Measurements from ENCODE around the gene LRRC56.
"Not testable (repeated sequence)": the region's sequence is repeated elsewhere in the genome, so short reads cannot be mapped to it uniquely, and the experiment has no call there.

The LRRC56 gene

DNA sequence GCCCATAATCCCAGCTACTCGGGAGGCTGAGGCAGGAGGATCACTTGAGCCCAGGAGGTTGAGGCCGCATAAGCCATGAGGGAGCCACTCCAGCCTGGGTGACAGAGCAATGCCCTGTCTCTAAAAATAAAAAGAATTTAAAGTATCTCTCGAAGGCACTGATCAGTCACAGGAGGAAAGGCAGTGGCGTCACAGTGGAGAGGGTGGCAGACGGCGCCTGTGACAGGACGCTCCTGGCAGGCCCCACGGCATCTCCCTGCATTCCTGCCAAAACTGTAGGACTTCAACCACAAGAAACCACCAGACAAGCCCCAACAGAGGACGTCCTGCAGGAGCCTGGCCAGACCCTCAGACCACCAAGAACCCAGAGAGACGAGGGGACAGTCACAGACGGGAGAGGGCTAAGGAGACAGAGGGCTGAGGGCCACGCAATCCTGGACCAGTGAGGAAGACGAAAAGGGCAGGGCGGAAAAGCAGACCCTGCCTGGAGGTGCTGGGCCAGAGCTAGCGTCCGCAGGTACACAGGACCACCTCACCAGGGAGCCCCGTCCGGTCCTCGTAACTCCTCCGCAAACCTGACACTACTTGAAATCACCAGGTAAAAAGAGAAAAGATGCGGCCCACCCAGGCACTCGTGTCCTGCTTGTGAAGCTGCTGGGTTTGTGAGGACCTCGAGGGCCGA, 36.2 kb upstream of the LRRC56 start:
- DNase-seq (ENCODE audit: low spot score), result no peak

- peak; percentile 4 for DNase-seq (ENCODE audit: low spot score)
Measured at GRCh38 chr11:501683-502287, 35.5 kb upstream of the LRRC56 start.

GRCh38 chr11:502288-503178, 34.8 kb upstream of the LRRC56 start:
- peak; percentile 7 for DNase-seq (ENCODE audit: low spot score)

DNA sequence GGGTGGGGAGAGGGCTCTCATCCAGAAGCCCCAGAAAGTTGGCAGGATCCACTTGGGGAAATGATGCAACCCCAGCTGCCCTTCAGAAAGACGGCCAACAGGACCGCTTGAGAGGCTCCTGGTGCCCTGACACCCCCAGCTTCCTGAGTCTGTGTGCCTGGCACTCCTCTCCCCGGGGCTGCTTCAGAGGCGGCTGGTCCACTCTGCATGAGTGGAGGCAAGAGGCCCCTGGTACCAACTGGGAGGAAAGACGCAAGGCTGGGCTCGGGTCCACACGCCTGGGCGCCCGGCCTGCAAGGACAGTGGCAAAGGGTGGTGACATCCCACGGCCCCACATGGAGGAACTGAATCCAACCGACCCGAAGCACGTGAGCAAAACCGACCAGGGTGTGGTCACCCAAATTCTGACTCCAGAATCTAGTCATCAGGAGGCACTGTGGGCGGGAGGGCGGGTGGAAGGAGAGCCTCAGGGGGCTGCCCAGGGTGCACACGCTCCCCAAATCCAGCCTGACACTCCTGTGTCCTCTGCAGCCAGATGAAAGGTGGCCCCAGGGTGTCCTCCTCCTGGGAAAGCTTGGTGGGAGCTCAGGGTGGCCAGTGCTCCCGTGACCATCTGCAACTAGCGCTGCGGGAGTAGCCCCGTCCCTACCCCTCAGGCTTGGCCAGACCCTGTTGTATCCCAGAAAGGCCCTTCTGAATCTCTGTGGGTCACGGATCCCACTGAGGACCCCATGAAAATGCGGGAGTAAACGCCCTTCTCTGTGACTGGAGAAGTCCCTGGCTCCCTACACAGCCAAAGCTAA, 33.9 kb upstream of the LRRC56 start:
- peak; percentile 79 for DNase-seq (ENCODE audit: low spot score)

DNA sequence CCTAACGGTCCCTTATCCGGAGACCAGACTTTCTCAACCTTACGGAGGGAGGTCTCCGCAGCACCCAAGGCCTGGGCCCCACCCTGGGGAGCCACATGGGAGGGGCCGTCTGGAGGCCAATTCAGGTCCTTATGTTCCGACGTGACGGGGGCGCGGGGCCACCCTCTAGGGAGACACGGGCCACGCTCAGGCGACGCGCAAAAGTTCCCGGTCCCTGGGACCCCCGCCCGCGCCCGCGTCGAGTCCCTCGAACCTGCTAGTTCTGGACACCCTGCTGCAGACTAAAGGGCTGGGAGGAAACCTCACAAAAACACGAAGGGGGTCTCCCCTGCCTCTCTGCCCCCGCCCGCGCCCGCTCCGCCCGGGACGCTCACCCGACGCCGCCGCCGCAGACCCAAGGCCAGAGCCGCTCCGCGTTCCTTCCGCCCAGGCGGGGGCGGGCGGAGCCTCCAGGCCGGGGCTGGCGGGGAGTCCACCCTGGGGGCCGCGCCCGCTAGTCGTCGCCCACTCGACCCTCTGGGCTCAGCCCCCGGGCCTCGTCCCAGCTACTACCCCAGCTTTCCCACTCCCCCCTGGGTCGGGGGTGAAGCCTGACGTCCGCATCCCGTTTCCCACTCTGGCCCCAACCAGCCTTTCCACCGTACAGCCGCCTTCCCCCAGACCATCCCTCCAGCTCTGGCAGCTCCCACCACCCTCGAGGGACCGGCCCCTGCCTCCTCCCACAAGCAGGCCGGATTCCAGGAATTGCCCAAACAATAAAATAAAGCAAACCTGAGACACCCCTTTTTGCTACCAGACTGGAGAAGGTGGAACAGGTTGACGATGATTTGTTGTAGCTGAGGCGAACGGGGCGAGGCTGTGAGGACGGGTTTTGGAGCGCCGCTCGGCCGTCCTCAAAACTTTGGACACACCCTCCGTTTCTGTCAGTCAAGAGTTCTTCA, 33.0 kb upstream of the LRRC56 start:
- peak; percentile 68 for DNase-seq (ENCODE audit: low spot score)

GRCh38 chr11:504994-505344, 32.4 kb upstream of the LRRC56 start:
- DNase-seq (ENCODE audit: low spot score), result no peak

DNA sequence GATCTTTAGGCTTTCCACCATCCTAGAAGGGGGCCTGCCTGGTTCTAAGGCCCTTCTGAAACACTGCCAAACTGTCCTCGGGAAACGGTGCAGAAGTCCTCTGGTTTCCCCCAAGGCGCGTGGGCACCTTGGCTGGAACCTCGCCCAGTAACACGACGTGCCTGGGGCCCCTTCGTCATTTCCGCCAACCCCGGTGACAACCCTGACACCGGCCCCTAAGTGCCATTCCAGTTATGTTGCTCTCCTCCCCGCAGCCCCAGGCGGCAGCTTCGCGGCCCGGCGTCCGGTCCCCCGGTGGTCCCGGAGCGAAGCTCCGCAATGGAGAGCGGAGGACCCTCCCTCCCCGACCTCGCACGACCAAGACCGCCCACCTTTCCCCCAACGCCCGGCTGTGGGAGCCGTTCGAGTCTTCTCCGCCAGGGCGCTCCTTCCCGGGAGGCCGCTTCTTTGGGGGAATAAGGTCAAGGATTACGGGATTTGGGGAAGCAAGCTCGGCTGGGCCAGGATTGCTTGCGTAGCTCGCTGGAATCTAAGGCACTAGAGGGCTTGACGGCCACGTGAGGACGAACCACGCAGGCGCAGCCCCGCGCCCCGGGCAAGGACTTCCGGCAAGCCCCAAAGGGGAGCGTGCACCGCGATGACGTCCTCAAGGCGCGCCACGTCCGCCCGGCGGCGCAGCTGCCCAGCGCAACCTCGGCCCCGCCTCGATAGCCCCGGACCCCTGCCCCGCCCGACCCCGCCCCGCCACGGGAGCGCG, 30.9 kb upstream of the LRRC56 start:
- peak; percentile 98 for DNase-seq (ENCODE audit: low spot score)

GRCh38 chr11:506995-507726, 30.2 kb upstream of the LRRC56 start, which contains the start of gene RNH1:
TSS of gene RNH1 (minus strand) at chr11:507242. CDS start at chr11:502162, 5,080 bp downstream.
- DNase-seq (ENCODE audit: low spot score), result peak; percentile 99

- DNase-seq (ENCODE audit: low spot score), result no peak
Measured at GRCh38 chr11:507727-508515, 29.4 kb upstream of the LRRC56 start.

DNA sequence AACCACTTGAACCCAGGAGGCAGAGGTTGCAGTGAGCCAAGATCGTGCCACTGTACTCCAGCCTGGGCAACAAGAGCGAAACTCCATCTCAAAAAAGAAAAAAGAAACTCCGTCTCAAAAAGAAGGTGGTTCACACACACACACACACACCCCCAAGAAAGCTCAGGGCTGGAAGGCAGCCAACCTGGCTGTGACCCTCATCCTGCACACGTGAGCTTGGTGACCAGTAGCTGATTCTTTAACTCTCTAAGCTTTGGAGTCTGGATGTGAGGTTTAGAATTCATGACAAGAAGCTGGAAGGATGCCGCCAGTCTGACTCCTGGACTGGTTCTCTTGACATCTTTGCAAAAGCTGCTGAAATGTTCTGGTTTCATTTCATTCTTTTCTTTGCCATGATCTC, 28.4 kb upstream of the LRRC56 start:
- DNase-seq (ENCODE audit: low spot score), result no peak

DNA sequence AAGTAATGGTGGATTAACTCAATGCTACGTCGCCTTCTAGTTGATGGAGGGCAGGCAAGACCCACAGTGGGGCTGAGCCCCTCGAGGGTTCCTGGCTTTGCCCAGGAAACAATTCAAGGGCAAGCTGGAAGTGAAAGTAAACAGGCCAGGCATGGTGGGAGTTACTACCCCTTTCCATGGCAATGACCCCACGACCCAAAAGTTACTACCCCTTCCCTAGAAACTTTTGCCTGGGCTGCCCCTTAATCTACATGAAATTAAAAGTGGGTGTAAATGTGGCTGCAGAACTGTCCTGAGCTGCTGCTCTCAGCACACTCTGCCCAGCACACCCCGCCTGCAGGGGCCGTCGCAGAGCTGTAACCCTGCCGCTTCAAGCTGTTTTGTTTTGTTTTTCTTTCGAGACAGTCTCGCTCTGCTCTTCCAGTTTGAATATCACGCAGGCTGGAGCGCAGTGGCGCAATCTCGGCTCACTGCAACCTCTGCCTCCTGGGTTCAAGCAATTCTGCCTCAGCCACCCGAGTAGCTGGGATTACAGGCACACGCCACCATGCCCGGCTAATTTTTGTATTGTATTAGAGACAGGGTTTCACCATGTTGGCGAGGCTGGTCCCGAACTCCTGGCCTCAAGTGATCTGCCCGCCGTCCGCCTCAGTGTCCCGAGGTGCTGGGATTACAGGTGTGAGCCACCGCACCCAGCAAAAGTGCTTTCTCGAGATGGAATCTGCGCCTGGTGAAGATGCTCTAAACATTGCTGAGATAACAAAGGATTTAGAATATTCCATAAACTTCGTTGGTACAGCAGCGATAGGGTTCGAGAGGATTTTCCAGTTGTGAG, 24.3 kb upstream of the LRRC56 start:
- DNase-seq (ENCODE audit: low spot score), result no peak

- no peak for DNase-seq (ENCODE audit: low spot score)
Measured at GRCh38 chr11:514606-515005, 22.7 kb upstream of the LRRC56 start.

DNA sequence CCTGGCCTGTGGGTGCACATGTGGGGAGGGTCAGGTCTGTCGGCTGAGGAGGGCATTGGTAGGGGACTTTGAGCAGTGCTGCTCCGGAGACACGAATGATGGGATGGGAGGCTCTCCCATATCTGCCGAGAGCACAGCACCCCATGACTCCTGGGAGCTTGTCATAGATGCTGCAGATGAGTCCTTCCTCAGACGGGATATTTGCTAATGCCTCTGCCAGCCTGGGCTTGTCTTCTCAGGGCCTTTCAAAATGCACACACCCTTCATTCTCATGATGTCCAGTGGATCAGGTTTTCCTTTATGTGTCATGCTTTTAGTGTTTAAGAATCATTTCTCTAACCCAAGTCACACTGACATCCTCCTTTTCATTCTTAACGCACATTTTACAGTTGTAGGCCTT, 22.2 kb upstream of the LRRC56 start:
- no peak for DNase-seq (ENCODE audit: low spot score)

DNA sequence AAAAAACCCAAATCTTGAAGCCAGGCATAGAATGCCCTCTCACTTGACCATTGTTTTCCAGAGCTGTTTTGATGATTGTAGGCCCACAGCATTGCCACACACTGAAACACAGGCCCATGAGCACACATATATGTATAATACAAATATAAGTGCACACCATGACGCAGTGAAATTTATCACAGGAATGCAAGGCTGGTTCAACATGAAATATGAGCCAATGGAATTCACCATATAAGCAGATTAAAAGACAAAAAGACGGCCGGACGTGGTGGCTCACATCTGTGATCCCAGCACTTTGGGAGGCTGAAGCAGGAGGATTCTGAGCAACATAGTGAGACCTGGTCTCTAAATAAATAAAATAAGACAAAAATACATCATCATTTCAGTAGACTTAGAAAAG, 20.9 kb upstream of the LRRC56 start:
- DNase-seq (ENCODE audit: low spot score), result no peak

DNA sequence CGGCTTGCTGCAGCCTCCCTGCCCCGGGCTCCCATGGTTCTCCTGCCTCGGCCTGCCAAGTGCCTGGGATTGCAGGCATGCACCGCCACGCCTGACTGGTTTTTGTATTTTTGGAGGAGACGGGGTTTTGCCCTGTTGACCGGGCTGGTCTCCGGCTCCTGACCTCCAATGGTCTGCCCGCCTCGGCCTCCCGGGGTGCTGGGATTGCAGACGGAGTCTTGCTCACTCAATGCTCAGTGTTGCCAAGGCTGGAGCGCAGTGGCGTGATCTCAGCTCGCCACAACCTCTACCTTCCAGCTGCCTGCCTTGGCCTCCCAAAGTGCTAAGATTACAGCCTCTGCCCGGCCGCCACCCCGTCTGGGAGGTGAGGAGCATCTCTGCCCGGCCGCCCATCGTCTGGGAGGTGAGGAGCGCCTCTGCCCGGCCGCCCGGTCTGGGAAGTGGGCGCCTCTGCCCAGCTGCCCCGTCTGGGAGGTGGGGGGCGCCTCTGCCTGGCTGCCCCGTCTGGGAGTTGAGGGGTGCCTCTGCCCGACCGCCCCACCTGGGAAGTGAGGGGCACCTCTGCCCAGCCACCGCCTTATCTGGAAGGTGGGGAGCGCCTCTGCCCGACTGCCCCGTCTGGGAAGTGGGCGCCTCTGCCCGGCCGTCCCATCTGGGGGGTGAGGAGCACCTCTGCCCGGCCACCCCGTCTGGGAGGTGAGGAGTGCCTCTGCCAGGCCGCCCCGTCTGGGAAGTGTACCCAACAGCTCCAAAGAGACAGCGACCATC, 20.2 kb upstream of the LRRC56 start:
- DNase-seq (ENCODE audit: low spot score), result not testable (repeated sequence)

DNA sequence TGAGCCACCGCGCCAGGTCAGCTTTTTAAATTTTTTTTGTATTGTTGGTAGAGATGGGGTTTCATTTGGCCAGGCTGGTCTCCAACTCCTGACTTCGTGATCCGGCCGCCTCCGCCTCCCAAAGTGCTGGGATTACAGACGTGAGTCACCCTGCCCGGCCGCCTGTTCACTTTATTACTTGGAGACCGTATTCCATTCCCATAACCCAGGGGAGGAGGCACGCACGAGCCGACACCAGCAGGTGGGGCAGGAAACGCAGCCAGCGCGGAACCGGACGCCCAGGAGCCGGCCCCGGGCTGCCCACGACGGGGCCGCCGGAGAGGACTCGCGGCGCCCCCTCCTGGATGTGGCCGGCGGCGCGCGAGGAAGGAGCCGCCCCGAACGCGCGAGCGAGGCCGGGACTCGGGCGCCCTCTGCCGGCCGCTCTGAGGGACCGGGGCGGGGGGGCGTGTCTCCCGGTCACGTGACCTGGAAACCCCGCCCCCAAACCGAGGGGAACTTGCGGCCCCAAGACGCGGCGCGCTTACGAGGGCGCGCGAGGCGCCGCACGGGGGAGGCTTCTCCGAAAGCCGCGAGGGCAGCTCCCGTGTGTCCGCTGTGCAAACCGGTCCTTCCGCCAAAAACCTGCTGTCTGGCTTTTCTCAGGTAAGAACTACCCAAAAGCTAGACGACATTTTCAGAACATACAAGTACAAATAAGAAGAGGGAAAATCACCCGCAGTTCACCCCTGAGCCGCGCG, 18.7 kb upstream of the LRRC56 start:
- DNase-seq (ENCODE audit: low spot score), result peak; percentile 95

Measured in AG20443 (cell line).